ENCODE results near the gene CALML6.

DNA sequence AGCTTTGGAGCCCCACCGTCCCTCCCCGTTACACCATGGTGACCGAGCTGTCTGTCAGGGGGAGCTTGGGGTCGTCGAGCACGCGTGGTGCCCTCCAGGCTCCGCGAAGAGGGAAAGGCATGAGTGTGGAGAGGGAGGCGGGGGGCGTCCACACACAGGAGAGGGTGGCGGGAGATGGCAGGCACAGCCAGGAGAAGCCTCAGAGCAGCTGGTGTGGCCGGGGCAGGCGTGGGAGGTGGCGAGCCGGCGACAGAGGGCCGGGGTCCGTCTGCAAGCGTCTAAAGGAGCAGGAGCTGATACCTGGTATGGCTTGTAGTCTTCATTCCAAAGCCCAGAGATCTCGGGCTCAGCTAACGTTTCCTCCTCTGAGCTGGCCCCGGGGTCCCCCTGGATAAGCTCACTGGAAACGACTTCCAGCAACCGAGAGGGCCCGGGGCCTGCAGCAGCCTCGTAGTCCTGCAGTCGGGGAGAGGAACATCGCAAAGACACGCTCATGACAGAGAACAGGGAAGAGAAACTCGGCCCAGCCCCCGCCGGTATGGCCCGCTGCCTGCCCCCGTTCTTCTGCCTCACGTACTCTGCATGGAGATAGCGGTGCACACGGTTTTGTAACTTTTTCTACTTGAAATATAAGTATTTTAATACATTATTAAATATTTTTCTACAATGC lies 51.1 kb downstream of the CALML6 start:
- TF ChIP-seq, protein P1, sequence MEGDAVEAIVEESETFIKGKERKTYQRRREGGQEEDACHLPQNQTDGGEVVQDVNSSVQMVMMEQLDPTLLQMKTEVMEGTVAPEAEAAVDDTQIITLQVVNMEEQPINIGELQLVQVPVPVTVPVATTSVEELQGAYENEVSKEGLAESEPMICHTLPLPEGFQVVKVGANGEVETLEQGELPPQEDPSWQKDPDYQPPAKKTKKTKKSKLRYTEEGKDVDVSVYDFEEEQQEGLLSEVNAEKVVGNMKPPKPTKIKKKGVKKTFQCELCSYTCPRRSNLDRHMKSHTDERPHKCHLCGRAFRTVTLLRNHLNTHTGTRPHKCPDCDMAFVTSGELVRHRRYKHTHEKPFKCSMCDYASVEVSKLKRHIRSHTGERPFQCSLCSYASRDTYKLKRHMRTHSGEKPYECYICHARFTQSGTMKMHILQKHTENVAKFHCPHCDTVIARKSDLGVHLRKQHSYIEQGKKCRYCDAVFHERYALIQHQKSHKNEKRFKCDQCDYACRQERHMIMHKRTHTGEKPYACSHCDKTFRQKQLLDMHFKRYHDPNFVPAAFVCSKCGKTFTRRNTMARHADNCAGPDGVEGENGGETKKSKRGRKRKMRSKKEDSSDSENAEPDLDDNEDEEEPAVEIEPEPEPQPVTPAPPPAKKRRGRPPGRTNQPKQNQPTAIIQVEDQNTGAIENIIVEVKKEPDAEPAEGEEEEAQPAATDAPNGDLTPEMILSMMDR (IDR thresholded peaks at IDR 0.05 in 4 of 5, conservative IDR thresholded peaks at IDR 0.05 in 1 of 5): no peak
- no peak for TF ChIP-seq POLR2A (IDR thresholded peaks at IDR 0.05)

Data from gastrocnemius medialis (tissue), 4 donors.